Lung (tissue), 12 donors: ENCODE results near the gene CMBL. TPM values are rescaled to one million over a fixed set of nuclear protein-coding genes. Genes with fewer than 3 reads are reported as not detected.

Source experiments
- ATAC-seq: fragments of 200-7000 bp; cut with Tn5 transposase; one replicate; pipeline ENCODE4 v1.9.1; 2020; ENCODE audit warnings: moderate number of reproducible peaks; ENCODE audit not compliant: insufficient read depth, low FRiP score
- DNase-seq, 3 donors: peaks; one replicate each; pipeline ENCODE4 v3.0.0-alpha.2; 2013 to 2017
- H3K27ac ChIP-seq, 2 donors: one replicate each; pipeline ENCODE4 v1.5.1; 2013; ENCODE audit warnings: mild to moderate bottlenecking in 2 of 2, moderate library complexity in 2 of 2, control low read depth in 1 of 2, inconsistent platforms in 1 of 2, low read depth in 1 of 2, low read length in 1 of 2
- H3K27me3 ChIP-seq, 3 donors: one replicate each; pipeline ENCODE4 v1.5.1; 2013; ENCODE audit warnings: low read length in 2 of 3; ENCODE audit not compliant: control insufficient read depth in 3 of 3, insufficient read depth in 3 of 3
- H3K36me3 ChIP-seq, 4 donors: one replicate each; pipeline ENCODE4 v1.5.1; 2013; ENCODE audit warnings: low read length in 4 of 4, mild to moderate bottlenecking in 1 of 4, moderate library complexity in 1 of 4; ENCODE audit not compliant: control insufficient read depth in 4 of 4, insufficient read depth in 4 of 4
- H3K4me1 ChIP-seq, 5 donors: one replicate each; pipeline ENCODE4 v1.5.1; 2013; ENCODE audit warnings: low read length in 5 of 5, mild to moderate bottlenecking in 2 of 5, moderate library complexity in 1 of 5; ENCODE audit not compliant: control insufficient read depth in 5 of 5, insufficient read depth in 5 of 5
- H3K4me3 ChIP-seq: one replicate; pipeline ENCODE4 v1.5.1; 2013; ENCODE audit warnings: mild to moderate bottlenecking, control low read depth, moderate library complexity
- H3K9ac ChIP-seq, 2 donors: one replicate each; pipeline ENCODE4 v1.5.1; 2013; ENCODE audit warnings: low read length in 2 of 2, control low read depth in 1 of 2; ENCODE audit not compliant: insufficient read depth in 1 of 2
- H3K9me3 ChIP-seq, 4 donors: one replicate each; pipeline ENCODE4 v1.5.1; 2013; ENCODE audit warnings: low read length in 3 of 4, mild to moderate bottlenecking in 1 of 4, moderate library complexity in 1 of 4; ENCODE audit not compliant: control insufficient read depth in 4 of 4, insufficient read depth in 3 of 4
- CTCF ChIP-seq: IDR thresholded peaks from 2 replicates; pipeline ENCODE4 v1.5.1; 2012; ENCODE audit warnings: mild to moderate bottlenecking; ENCODE audit errors: control extremely low read depth, extremely low read depth
- WGBS, 2 donors: extraction: QIAGEN DNeasy Blood & Tissue Kit; methylation state at CpG; one replicate each; pipeline ENCODE4 v1.1.7; 2013; 5-methylcytosine and 5-hydroxymethylcytosine counted together
- polyA plus RNA-seq, 2 donors: library from polyadenylated mRNA; stranded (reverse); fragments of 200-250 nt; gene quantifications; one replicate each; pipeline ENCODE4 v1.2.1, GENCODE V29; 2013
- total RNA-seq, 2 donors: library from RNA; depleted of rRNA in 1 of 2; stranded (reverse); fragments of >200 nt in 1 of 2; gene quantifications; one replicate each; pipeline ENCODE4 v1.2.1, GENCODE V29; 2014 to 2021
- donor health status: control.
- donor health status: control.
- donor health status: Bipolar disorder and iron deficiency.
- donor health status: healthy.
- donor health status: DM: yes; HTN: yes; CAD: no.

Gene CMBL
- total and polyA plus RNA-seq, 4 donors, result 8.1 to 15.9 (median 12.9) TPM

DNA sequence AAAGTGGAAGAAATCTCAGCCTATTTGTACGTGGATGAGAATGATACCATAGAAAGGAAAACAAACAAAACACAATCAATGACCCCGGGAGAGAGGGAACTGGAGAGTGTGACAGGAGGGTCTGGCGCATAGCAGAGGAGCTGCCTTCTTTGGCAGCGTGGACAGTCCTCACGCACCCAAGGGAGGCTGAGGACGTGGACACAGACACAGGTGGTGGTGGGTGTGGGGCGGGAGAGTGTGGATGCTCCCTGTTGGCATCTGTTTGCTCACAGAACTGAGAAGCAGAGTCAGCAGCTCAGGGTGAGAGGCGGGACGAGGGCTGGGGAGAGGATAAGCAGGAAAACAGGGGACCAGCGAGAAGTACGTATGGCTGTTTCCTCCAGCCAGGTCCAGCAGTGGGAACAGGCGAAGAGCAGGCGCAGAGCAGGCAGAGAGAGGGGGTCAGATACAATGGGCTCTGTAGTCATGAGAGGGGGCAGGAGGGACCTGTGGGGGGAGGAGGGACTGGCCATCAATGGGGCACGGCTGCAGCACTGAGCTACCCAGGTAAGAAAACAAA is 10.0 kb downstream of the CMBL start:
- Histone ChIP-seq H3K27ac (no peak overlapping the region), H3K9ac (no peak overlapping the region), H3K27me3 (peaks cover 0 to 2% (median 0%) of the 10 kb centered on the region in 3 donors), H3K4me1 (peaks cover 0 to 4% (median 0%) of the 10 kb centered on the region in 5 donors), H3K36me3 (peaks cover 0 to 4% (median 0%) of the 10 kb centered on the region in 4 donors), H3K9me3 (no peaks in the 10 kb centered on the region), H3K4me3 (no peak overlapping the region)
- TF ChIP-seq CTCF, result no peak
- WGBS, 2 donors, result 88 to 92% methylated on average over 14 of the region's 14 CpGs
- ATAC-seq (no peak), DNase-seq (no peak)

DNA sequence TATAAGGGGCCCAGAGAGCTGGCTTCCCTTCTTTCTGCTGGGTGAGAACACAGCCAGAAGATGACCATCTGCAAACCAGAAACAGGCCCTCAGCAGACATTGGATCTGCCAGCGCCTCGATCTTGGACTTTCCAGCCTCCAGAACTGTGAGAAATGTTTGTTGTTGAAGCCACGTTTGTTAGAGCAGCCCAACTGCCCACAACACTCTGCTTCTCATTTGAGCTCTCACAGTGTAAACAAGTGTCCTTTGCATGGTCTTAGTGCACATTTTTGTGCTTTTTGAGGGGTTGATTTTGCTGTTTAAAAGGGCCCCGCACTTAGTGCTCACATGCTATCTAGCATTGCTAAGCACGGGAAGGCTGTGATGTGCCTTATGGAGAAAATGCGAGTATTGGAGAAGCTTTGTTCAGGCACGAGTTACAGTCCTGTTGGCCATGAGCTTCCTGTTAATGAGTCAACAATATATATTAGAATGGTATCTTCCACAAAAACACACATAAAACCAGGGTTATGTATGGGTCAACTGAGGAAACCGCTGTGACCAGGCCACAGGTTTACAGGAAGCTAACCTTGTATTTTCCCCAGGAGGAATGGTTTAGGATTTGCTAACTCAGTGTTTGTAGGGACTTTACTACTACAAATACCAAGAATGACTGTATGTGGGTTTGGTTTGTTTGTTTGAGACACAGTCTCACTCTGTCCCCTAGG is 11.9 kb downstream of the CMBL start:
- no peak for TF ChIP-seq CTCF
- Histone ChIP-seq H3K27me3 (peaks cover 0 to 2% (median 0%) of the 10 kb centered on the region in 3 donors), H3K36me3 (peaks cover 0 to 4% (median 0%) of the 10 kb centered on the region in 4 donors), H3K4me3 (no peak overlapping the region), H3K9ac (no peak overlapping the region), H3K9me3 (no peaks in the 10 kb centered on the region), H3K27ac (no peak overlapping the region), H3K4me1 (peaks cover 0 to 1% (median 0%) of the 10 kb centered on the region in 5 donors)
- ATAC-seq, result no peak
- 78 to 92% methylated on average over 8 of the region's 8 CpGs for WGBS, 2 donors
- no peak for DNase-seq

GRCh38 chr5:10293907-10294662 is 13.6 kb downstream of the CMBL start:
- H3K9ac ChIP-seq, result no peak overlapping the region
- WGBS, 2 donors, result 94% methylated on average over 3 of the region's 3 CpGs
- H3K4me3 ChIP-seq, result no peak overlapping the region
- no peak overlapping the region for H3K27ac ChIP-seq
- no peak for ATAC-seq
- peaks cover 0 to 7% (median 2%) of the 10 kb centered on the region in 4 donors for H3K36me3 ChIP-seq
- peaks cover 0 to 2% (median 0%) of the 10 kb centered on the region in 3 donors for H3K27me3 ChIP-seq
- no peak for DNase-seq
- TF ChIP-seq CTCF, result no peak
- H3K4me1 ChIP-seq, result peaks cover 0 to 1% (median 0%) of the 10 kb centered on the region in 5 donors
- no peaks in the 10 kb centered on the region for H3K9me3 ChIP-seq
